GM21515 (cell line): ENCODE data around the gene NRG3.
"Not testable (repeated sequence)": the region's sequence is repeated elsewhere in the genome, so short reads cannot be mapped to it uniquely, and the experiment has no call there.

Source experiments
- ATAC-seq: cut with Tn5 transposase; IDR thresholded peaks from one replicate; pipeline ENCODE4 v1.9.1; 2021; ENCODE audit not compliant: unreplicated experiment

The NRG3 gene

GRCh38 chr10:82653244-82654155, 778.5 kb downstream of the NRG3 start:
- ATAC-seq: no peak

- ATAC-seq: no peak
Measured at GRCh38 chr10:82660205-82660604, 785.2 kb downstream of the NRG3 start.

DNA sequence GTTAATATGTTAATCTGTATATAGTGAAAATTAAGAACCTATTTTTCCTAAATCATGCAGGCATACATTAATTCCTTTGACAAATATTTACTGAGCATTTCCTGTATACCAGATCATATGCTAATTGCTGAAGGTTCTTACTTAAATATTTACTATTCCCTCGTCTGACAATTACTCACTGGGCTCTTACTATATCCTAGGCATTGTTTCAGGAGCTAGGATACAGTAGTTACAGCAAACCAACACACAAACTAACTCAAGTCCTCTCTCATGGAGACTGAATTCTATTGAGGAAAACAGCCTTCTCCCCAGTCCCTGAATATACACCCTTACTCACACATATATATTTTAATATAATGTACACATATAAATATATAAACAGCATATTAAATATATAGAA, 786.0 kb downstream of the NRG3 start:
- ATAC-seq: no peak

DNA sequence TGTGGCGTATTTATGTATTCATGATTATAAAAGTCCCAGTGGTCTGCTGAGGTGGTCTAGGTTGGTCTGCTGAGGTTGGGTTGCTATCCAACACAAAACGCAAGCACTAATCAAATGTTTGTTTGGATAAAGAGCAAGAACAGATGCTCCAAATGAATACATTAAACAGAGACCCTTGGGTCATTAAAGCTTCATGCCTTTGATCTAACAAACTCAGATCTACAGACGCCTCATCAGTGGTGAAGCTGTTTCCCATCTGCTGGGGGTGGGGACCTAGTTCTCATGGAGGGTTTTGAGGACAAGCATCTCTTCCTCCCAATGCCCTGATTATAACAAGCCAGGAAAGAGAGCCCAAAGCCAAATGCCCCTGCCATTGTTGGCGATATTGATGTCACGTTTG, 786.7 kb downstream of the NRG3 start:
- ATAC-seq: no peak

DNA sequence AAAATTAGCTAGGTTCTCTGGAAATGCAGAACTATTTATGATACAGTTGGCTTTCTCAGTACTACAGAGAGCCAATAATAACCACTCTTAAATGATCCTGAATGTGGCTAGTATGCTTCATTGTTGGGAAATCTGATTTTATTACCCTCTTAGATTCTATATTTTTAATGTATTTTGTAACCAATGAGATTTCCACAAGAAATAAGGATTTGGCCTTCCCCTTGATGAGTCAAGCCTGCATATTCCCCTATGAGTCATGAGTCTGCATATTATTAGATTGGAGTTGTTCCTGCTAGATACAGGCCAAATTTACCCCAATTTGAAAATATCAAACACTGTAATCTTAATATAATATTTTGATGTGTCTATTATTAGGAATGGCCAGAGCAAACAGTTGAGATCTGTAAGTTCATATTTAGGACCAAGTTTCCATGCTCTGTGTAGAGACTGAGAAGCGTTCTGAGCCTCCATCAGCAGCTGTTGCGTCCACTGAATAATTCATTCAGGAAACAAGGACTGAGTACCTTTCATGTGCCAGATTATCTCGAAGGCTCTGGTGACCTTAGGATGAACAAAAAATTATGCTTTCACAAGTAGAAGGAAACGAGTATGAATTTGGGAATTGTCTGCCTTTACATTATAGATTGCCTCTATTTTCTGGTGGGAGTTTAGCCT, 793.4 kb downstream of the NRG3 start:
- no peak for ATAC-seq

GRCh38 chr10:82674036-82674435, 799.0 kb downstream of the NRG3 start:
- ATAC-seq: no peak

GRCh38 chr10:82677932-82678331, 802.9 kb downstream of the NRG3 start:
- not testable (repeated sequence) for ATAC-seq

DNA sequence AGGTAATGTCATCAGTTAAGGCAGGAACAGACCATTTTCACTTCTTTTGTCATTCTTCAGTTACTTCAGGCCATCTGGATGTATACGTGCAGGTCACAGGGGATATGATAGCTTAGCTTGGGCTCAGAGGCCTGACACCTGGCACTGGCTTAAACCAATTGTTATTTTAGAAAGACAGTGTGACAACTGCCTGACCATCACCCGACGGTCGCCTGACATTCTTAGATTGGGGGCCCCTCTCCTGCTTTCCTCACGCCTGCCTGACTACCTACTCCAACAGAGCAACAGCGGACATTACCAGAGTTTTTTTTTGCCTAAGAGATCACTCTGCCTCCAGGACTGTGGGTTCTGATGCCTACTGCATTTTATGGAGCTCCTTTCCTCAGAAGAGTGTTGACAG, 803.5 kb downstream of the NRG3 start:
- not testable (repeated sequence) for ATAC-seq

- ATAC-seq: no peak
Measured at GRCh38 chr10:82680608-82681007, 805.6 kb downstream of the NRG3 start.

- no peak for ATAC-seq
Measured at GRCh38 chr10:82683945-82684344, 809.0 kb downstream of the NRG3 start.

DNA sequence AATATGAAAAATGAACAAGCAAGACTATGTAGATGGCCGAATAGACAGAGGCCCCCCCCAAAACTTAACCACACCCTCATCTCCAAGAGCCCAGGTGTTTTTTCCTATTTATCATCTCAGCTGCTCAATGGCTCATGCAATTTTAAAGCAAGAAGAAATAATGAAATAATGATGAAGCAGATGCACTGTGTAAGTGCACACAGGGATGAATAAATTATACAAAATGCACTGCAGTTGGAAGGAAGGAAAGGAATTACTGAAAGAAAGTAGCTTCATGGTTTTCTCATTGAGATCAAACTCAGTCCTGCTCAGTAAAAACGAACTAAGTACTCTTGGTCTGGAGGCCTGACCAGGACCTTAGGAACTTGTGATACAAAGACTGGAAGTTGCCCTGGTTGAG, 810.1 kb downstream of the NRG3 start:
- no peak for ATAC-seq

GRCh38 chr10:82691211-82691610, 816.2 kb downstream of the NRG3 start:
- no peak for ATAC-seq

DNA sequence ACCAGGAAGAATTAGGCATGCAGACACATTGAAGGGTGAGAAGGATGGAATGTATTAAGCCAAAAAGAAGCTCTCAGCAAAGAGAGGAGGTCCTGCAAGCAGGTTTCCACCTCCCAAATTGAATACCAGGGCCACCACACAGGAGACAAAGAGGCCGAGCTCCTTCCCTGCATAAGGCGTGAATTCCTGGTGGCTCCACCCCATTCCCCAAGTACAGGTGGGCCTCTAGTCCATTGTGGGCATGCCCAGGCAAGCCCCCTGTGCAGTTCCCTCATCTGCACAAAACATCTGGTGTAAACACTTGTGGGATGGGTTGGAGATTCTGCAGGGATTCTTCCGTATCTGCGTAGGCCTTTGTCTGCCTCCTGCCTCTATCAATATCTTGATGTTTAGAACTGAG, 817.5 kb downstream of the NRG3 start:
- no peak for ATAC-seq

GRCh38 chr10:82721831-82722230, 846.8 kb downstream of the NRG3 start:
- no peak for ATAC-seq

DNA sequence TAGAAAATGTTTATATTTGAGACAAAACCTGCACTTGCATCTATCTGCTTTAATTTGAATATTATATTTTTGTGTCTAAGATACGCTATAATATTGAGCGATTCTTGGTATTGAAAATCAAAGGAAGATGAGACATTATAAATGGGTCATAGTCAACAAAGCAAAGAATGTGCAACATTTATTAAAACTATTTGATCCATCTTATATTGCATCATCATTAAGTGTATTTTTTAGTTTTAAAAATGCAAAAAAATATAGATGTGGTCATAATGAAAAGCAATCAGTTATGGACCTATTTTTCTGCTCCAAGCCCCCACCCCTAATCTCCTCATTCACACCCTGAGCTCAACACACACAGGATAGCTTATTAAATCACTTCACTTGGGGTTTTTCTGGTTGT, 847.3 kb downstream of the NRG3 start:
- ATAC-seq: no peak

- ATAC-seq: no peak
Measured at GRCh38 chr10:82736305-82736704, 861.3 kb downstream of the NRG3 start.

GRCh38 chr10:82737549-82737948, 862.6 kb downstream of the NRG3 start:
- ATAC-seq: no peak

- no peak for ATAC-seq
Measured at GRCh38 chr10:82738592-82738991, 863.6 kb downstream of the NRG3 start.

GRCh38 chr10:82742478-82742877, 867.5 kb downstream of the NRG3 start:
- ATAC-seq: no peak

DNA sequence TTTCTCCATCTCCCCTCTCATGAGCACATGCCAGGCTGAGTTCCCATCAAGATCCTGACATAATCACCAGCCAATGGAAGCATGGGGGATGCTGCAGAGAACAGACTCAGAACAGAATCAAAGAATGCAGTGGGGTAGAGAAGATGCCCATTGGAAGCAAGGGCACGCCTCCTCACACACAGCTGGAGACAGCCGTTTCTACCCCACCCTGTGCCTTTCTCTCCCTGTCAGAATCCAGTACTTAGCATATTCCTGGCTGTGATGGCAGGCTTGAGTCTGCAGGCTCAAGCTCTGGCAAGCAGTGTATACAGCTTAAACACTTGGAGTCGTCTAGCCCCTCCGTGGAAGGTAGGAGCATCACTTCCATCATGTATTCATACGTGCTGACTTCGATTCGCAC, 867.9 kb downstream of the NRG3 start:
- ATAC-seq: no peak

DNA sequence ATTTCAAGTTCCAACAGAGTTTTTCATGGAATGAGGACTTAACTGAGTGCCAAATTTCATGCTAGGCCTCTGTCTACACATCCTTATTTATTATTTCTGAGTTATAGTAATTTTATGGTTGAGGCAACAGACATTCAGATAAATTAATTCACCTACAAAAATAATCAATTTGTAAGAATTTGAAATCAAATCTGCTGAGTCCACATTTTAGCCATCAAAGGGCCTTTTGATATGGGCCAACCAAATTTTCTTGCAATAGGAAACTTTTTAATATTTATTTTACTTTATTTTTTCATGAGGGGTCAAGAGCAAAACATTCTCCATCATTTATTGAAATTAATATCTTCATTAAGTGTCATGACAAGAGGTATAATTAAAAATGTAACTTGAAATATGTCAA, 875.5 kb downstream of the NRG3 start:
- no peak for ATAC-seq

- ATAC-seq: no peak
Measured at GRCh38 chr10:82757397-82757796, 882.4 kb downstream of the NRG3 start.
